NOMO-1 (cell line): Measurements from ENCODE around the gene SNAPC1.

ENCODE experiments used
- DNase-seq, 2 experiments: peaks; one replicate each; lab custom pipeline; 2025; ENCODE audit not compliant: unreplicated experiment in 2 of 2; lab: John Stamatoyannopoulos, UW

The SNAPC1 gene

GRCh38 chr14:61805451-61805850, 43.2 kb downstream of the SNAPC1 start:
- DNase-seq, result no peak

GRCh38 chr14:61811882-61812346, 49.7 kb downstream of the SNAPC1 start:
- no peak for DNase-seq

DNA sequence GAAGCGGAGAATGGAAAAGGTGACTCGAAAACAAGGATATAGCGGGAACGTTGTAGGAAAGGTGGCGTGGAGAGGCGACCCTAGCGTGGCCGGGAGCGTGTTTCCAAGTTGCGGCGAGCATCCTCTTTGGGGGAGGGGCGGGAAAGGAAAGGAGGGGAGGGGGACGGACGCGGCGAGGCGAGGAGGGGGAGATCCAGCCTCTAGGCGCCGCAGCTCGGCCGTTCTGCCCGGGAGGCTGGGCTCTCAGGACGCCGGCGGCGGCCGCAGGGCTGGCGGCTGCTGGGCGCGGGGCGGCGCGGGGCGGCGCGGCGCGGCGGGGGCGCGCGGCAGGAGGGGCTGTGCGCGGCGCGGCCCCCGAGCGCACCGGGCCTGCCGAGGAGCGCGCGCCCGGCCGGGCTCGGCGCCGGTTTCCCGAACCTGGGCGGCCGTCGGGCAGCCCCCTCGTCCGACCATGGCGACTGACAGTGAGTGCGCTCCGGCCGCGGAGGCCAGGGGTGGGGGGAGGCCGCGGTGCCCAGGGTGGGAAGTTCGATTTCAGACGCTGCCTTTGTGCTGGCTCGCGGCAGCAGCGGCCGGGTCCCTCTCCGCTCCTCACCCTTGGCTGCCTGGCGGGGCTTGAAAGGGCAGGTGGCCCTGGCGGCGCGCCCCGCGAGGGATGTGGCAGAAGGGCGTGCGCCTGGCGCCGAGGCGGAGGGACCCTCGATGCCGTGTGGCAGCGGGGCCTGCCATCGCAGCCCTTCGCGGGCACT, 50.3 kb downstream of the SNAPC1 start, which contains the start of gene SYT16:
SYT16 (plus strand) TSS at position 357 of the 749 bp plus-strand sequence.
- no peak for DNase-seq

- DNase-seq, result no peak
Measured at GRCh38 chr14:61813096-61813606, 50.9 kb downstream of the SNAPC1 start.

DNA sequence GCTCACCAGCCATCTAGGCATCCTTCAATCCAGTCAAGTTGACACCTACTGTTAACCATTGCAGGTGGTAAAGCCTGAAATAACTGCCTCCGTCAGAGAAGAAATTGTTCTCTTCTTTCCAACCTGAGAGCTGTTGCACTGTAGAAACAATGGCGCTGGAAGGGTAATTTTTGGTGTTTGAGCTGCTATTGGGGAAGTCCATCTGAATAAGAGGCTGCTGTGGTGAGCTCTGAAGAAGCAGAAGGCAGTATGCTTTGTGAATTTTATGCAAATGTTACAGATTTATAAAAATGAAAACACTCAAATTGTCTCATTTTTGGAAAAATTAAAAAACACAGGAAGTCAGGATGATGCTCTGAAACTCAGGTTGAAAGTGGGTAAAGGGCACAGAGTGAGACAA, 60.2 kb downstream of the SNAPC1 start:
- no peak for DNase-seq

DNA sequence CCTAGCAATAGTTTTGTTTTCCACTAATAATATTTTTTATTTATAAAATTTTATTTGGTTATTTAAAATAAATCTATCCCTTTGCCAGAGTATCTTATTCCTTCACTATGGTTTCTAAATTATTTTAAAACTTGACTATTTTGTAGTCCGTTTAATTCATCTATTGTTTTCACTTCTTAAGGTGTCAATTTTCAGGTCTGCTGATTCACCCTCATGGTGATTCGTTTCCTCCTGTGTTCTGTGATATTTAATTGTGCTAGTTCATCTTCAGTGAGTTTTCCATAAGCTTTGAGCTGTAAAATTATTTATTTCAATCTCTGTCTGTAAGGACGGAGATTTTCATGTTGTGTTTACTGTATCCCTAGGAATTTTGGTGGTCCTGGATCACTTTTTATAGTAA, 70.6 kb downstream of the SNAPC1 start:
- no peak for DNase-seq

- no peak for DNase-seq
Measured at GRCh38 chr14:61836184-61836583, 74.0 kb downstream of the SNAPC1 start.

DNA sequence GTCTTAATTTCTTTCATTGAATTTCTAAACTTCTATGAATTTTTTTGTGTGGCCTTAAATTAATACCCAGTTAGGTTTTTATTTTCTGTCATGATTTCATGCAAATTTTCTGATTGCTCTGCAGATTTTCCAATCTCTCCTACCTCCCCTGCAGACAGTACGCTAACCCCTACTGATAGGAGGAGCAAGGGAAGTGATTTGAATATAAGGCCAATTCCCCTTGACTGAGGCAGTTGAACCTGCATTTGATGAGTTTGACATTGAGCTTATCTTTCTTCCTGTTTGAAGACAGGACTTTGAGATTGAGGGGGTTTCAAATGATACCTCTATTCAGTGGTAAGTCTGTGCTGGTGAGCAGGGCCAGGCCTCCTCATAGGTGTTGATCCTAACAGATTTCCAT, 74.6 kb downstream of the SNAPC1 start:
- no peak for DNase-seq

- DNase-seq, result peak; percentile 33 to 67
Measured at GRCh38 chr14:61837336-61838229, 75.4 kb downstream of the SNAPC1 start.

- DNase-seq, result no peak
Measured at GRCh38 chr14:61838661-61839245, 76.5 kb downstream of the SNAPC1 start.

DNA sequence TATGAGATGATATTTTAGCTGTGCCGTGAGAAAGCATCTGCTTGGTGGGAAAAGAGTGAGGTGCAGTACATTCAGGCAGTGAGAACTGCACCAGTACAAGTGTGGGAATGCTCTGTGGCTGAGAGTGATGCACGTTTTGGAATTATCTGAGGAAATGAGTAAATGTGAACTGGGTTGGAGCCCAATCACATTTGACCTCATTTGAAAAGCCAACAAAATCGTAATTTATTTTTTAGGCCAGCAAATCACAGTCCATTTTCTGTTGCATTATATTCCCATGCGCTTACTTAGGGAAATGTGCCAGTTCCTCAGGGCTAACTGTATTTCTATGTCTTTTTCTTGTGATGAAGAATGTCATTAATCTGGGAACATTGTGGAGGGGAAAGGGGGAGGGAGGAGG, 77.3 kb downstream of the SNAPC1 start:
- no peak for DNase-seq

GRCh38 chr14:61841145-61841544, 78.9 kb downstream of the SNAPC1 start:
- no peak for DNase-seq
